Smooth muscle cell of trachea (primary cell): ENCODE results near the gene TRIM13. TPM values are rescaled to one million over a fixed set of nuclear protein-coding genes. Genes with fewer than 3 reads are reported as not detected.

Source experiments
- total RNA-seq: library from RNA; depleted of rRNA; stranded (reverse); fragments of >200 nt; gene quantifications from 2 replicates; pipeline ENCODE4 v1.2.1, GENCODE V29; 2014

Gene TRIM13
- 19.9 and 22.0 TPM in 2 replicates for total RNA-seq

GRCh38 chr13:49996951-49997895, at the start of gene TRIM13:
Gene TRIM13, plus strand, starts transcription at chr13:49997042. Its CDS starts 14,899 bp downstream, at chr13:50011941.

GRCh38 chr13:50015258-50015657, 18.4 kb downstream of the TRIM13 start, which contains the start of gene KCNRG:
Gene KCNRG, plus strand, starts transcription at chr13:50015444. Its CDS starts 50 bp downstream, at chr13:50015494.

Other genes with a start within 250 kb of the TRIM13 start
- 30.6 and 43.1 TPM in 2 replicates for gene KPNA3, start 204.4 kb upstream of the TRIM13 start, total RNA-seq
- gene SPRYD7, start 60.7 kb upstream of the TRIM13 start, total RNA-seq, result 3.1 and 3.9 TPM in 2 replicates
- 2.6 and 5.6 TPM in 2 replicates for gene KCNRG, start 18.4 kb downstream of the TRIM13 start, total RNA-seq